Activated T-cell treated with anti-CD3 and anti-CD28 coated beads for 48 hours (primary cell): Measurements from ENCODE around the gene NEUROD4.
"Not testable (repeated sequence)": the region's sequence is repeated elsewhere in the genome, so short reads cannot be mapped to it uniquely, and the experiment has no call there.

ENCODE experiments used
- DNase-seq: peaks from one replicate; pipeline ENCODE4 v3.0.0-alpha.2; 2020; ENCODE audit warnings: low read depth

NEUROD4 gene, protein sequence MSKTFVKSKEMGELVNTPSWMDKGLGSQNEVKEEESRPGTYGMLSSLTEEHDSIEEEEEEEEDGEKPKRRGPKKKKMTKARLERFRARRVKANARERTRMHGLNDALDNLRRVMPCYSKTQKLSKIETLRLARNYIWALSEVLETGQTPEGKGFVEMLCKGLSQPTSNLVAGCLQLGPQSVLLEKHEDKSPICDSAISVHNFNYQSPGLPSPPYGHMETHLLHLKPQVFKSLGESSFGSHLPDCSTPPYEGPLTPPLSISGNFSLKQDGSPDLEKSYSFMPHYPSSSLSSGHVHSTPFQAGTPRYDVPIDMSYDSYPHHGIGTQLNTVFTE

DNA sequence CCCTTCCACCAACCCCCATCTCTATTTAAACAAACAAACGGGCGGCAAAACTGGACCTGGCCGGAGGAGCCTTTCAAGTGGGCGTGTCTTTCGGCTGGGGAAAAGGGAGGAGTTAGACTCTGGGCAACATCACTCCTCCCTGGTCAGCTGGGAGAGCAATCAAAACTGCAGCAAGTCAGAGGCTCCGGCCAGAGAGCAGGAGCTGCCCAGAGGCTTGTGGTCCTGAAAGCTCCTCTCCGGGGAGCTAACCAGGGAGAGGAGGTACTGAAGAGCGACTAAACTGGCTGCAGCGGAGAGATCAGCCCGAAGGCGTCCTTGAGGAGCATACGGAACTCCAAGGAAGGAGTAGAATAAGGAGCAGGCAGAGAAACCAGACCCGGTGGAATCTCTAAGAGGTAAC, at the start of gene NEUROD4:
Gene NEUROD4 (plus strand): TSS at position 191 of the 400 bp plus-strand sequence. CDS start 6,466 bp downstream, outside the sequence.
- DNase-seq, result peak; percentile 8

DNA sequence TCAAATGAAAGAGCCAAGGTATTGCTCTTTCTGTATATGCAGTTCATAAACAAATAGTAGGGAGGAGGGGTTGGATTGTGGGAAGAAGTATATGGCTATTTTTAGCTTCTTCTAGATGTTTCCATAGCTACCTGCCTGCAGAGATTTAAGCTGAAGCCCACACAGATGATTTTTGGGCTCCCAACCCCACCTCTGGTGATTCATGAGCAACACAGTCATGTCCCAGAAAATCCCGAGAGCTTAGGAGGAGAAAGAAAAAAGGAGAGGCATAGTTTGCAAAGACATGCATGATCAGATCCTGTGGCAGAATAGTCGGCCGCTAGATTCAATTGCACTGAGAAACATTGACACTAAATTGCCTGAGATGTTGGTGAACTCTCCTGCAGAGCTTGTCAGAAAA, 49.0 kb upstream of the NEUROD4 start:
- DNase-seq, result no peak

DNA sequence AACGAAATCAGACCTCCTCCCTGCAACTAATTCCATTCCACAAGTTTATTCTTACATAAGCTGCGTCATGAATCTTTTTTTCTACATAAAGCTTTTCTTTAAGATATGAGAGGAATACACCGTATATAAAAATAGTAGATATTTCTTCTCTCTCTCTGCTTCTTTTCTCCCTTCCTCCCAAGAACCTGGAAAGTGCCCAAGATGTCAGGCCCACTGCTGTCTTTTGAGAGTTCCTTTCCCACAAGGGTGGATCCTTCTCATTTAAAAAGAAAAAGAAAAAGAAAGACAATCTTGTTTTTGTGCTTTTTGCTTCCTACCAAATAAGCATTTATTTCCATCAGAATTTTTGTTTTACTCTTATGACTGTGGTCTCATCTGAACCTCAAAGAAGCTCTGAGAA, 46.2 kb upstream of the NEUROD4 start:
- DNase-seq, result no peak

DNA sequence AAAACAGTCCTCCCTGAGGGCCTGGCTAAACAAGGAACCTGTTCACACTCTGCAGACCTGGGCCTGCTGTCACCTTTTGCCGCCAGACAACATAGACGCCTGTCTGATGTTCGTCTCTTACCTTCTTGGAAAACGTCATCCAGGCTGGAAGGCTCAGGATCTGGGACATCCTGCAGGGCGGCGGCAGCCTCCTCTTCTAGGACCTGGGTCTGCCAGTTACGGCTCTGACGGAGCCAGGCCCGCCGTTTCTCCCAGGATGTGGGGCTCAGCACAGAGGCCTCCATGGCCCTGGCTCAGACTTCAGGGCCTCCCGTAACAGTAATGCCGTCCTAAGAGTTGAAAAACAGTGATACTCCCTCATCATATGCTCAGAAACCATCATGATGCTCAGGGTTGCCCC, 45.5 kb upstream of the NEUROD4 start:
- no peak for DNase-seq

DNA sequence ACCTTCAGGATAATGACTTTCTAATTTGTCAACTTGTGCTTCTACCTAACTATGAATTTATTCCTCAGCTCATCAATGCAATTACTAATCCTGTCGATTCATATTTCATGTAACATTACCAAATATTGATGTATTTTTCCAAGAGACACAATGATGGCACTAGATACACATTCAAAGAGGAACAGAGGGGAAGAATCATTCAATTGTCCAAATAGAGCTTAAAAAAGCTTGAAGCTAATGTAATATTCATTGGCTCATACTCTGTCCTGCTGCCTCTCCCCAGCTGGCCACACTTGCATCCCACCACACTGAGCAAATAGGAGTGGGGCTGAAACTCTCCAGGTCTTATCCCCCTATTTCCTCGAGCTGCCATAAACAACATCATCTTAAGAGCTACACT, 44.5 kb upstream of the NEUROD4 start:
- DNase-seq, result no peak

DNA sequence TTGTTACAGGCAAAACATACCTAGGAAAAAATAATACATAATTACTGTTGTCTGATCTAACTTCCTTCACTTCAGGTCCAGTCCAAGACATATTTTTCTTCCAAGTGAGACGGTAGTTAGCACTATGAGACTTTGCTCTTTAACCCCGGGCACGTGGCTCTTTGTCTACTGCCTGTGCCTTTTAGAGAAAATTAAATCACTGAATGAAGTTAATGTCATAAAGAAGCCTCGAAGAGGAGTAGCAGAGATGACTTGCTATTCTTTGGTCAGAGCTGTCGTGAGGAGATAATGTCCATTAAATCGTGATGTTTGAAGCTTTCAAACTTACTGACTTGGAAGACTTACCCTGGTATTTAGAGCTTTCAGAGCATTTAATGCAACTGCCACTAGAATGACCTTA, 43.9 kb upstream of the NEUROD4 start:
- DNase-seq, result no peak

DNA sequence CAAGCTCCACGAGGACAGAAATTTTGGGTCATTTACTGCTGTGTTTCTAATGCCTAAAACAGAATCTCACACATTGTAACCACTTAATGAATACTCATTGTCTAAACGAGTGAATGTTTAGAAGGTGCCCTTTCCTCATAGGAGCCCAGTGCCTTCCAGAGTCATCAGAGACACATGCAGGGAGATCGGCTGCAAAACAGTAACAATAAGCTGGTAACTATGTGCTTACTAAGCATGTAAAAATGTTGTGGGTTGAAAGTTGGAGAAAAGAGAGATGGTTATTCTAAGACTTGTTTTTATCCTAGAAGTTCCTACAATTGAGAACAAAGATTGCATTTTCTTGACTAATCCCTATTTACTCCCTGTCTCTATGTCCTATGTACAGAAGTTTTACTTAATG, 42.6 kb upstream of the NEUROD4 start:
- DNase-seq, result no peak

DNA sequence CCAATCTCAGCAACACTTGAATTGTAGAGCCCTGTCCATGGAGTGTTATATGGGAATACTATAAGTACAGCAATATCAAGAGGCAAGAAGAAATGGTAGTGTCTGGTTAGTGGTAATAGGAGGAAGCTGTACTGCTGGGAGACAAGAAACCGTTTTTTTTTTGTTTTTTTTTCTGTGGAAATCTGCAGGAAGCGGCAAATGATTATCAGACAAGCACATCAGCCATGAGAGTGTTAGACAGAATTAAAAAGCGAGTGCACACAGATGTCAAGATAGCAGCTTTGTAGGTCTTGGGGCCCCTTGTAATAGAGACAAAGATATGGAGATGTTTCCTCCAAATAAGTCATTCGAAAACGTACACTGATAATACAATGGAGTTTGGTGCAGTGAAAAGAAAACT, 41.9 kb upstream of the NEUROD4 start:
- no peak for DNase-seq

DNA sequence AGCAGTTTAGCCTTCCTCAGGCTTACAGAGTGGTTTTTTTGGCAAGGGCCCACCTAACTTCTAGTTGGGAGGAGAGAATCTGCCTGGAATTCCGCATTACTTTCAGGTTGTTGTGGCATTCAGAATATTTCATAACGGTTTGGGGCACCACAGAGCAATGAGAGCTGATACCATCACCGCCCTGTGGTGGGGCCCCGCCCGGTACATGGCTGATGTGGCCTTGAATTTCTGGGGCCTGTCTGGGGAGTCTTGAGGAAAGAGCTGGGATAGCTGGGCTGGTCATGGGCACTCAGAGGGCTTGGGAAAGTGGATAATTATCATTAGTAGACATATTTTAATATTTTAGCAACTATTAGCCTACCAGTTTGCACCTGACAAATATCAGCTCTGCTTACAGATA, 39.4 kb upstream of the NEUROD4 start:
- DNase-seq, result no peak

DNA sequence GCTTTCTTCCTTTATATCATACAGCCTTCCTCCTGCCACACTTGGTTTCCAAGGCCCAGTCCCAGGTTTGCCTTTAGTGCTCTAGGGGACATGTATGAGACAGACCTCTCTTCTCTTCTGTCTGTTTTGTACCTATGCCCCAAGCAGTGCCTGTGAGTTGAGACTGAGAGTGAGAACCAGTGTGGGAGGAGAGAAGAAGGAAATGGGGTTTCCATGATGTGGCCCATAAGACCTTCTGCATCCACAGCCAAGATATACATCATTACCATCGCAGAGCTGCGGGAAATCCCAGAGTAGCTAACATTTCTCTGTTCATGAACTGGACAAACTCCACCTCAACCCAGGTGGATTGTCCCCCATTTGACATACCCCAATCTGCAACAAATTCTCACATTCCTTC, 38.0 kb upstream of the NEUROD4 start:
- no peak for DNase-seq

DNA sequence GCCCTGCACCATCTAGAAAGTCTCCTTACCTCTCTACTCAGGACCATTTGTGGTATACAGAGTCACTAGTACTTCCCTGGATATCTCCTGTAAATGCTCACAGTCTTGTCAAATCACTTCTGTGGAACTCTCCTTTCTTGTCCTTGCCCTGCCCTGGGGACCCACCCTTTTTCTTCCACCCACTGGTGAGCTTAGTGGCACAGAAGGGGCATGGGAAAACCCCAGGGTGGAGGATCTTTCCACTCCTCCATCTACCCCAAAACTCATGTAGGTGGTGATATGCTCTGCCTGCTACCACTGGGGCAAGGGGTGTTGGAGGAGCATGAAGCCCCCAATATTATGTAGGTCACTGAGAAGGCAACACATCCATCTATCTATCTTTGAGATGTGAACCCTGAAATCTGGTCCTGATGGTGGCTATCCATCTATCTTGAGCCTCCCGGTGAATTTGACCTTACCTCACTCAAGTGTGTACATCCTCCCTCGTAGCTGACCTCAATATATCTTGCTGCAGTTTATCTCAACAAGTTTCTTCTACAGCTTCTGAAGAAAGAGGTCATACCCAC, 36.2 kb upstream of the NEUROD4 start:
- DNase-seq, result peak; percentile 16

DNA sequence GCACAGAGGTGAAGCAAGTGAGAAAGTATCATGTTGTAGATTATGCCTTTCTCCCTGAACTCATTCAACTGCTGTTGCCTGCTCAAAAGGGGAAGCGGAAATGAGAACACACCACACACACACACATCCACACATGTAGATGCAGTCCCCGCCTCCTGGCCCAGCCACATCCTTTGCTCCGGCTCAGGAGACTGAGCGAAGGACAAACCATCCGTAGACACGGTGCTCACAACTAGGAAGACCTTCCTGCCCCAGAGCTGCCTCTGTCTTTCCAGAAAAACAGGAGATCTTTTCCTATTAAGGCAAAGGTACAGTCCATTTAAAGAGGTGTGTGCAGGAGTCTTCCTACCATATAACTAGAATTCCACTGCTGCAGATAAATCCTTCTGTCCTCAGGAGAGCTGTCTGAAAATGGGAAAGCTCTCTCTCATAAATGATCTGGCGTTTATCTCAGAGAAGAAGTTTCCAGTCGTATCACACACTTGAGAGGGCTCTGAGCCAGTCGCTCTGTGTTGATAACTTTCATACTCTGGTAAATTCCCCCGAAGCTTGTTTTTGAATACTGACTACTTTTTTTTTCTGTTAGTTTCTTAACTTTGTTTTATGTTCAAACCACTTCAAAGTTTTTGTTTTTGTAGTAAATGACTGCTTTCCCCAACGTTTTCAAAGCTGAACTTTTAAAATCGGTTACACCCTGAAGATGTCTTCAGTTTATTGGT, 35.0 kb upstream of the NEUROD4 start, which contains the start of gene TESPA1:
Gene TESPA1 (minus strand): TSS at position 105 of the 719 bp plus-strand sequence. CDS start 10,200 bp downstream, outside the sequence.
- DNase-seq, result peak; percentile 75

DNA sequence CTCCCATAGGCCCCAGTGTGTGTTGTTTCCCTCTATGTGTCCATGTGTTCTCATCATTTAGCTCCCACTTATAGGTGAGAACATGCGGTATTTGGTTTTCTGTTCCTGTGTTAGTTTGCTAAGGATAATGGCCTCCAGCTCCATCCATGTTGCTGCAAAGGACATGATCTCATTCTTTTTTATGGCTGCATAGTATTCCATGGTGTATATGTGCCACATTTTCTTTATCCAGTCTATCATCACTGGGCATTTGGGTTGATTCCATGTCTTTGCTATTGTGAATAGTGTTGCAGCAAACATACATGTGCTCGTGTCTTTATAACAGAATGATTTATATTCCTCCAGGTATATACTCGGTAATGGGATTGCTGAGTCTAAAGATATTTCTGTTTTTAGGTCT, 33.0 kb upstream of the NEUROD4 start:
- not testable (repeated sequence) for DNase-seq

DNA sequence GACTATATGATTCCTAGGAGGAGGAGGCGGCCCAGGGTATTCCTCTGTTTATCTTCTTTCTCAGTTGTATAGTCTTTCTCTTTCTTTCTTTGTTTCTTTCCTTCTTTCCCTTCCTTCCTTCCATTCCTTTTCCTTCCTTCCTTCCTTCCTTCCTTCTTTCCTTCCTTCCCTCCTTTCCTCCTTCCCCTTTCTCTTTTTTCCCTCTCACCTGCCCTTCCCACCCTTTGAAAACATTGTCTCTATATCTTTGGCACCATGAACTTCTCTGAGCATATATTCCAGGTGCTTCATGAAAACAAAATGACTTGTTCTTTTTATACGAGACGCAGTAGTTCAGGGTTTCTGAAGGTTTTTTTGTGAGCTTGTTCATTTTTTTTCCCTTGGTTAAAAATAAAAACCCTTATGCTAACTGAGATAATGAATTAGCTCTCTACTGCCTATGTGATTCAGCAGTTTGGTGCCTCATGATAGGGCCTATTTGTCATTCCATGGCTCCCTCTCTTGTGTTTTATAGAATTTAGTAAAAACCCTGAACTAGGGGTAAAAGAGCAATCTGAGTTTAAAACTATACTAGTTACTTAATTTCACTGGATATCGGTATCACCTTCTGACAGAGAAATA, 32.1 kb upstream of the NEUROD4 start:
- no peak for DNase-seq

DNA sequence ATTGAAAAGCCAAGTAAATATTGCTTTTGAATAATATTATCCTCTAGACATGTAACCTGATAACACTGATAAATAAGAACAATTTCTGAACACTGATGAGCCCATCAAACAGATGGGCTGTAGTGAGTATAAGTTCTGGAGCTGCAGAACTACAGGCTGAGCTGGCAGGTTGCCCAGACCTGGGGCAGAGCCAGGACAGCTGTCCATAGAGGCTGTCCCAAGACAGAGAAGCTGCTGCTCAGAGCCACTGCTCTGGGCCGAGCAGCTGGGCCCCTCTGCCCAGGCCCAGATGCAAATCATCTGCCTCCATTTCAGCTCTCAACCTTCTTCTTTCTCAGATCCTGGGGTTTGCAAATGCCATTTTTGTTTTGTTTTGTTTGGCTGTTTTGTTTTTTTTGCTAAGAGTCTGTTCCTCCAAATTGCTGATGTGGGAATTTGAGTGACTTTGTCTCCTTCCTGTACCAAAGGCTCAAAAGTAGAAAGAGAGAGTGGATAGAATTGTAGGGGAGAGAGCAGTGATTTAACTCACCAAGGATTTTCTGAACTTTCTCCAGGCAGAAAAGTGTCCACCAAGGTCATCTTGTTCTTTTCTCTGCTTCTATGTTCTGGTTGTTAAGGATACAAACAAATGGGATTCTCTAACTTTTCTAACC, 31.2 kb upstream of the NEUROD4 start:
- DNase-seq, result no peak

DNA sequence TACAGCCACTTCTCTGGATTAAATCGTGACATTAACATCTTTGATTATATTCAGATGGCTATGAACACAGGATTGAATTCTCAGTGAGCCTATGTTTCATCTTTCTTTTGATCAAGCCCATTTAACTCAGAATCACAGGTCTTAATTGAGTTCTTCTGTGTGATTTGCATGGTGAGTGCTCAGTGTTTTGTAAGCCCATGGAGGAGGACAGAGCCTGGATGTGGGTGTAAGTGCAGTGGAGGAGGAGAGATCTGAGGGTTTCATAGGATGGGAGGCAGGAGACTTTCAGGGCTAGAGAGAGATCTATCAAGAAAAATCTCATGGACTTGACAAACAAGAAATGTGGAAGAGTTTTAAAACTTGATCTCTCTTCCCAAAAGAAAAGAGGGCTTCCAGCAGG, 29.9 kb upstream of the NEUROD4 start:
- DNase-seq, result no peak

DNA sequence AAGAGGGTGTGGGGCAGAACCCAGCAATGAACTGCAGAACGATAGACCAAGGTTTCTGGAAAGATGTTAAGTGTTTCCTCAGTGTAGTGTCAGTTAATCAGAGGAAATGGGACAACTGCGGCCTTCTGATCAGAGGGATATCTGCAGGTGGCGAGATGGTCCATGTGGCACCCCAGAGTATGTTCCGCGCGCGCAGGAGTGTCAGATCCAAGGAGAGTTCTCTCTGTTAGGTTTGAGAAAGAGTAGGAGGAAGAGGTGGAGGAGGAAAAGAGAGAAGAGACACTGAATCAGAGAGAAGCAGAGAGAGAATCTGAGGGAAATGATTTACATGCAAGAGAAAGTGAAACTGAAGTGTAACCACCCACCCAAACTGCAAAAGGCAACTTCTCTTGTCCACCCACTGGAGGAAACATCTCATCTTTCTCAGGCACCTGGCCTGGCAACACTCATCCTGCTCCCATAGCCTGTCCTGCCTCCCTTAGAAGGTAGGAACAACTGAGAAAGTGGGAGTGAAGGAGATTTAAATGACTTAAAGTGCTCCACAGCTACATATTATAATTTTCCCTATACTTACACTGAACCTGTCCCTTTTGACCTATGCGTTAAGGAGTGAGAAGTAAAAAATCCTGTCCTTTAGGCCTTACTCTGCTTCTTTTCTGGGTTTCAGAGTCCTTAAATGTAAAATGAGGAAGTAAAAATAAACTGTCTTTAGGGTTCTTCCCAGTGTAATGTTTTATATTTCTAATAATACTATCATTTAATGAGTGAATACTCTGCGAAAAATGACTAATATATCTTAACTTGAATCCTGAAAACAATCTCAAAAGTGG, 28.4 kb upstream of the NEUROD4 start:
- DNase-seq, result peak; percentile 26

DNA sequence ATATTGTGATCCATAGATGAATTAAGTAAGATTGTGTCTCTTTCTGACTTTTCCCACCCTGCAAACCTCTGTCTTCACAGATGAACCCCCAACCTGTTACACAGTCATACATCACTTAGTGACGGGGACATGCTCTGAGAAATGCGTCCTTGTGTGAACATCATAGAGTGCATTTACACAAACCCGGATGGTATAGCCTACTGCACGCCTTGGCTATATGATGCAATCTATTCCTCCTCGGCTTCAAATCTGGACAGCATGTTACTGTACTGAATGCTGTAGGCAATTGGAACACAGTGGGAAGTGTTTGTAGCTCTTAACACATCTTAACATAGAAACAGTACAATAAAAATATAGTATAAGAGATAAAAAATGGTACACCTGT, 27.8 kb upstream of the NEUROD4 start:
- DNase-seq, result no peak

DNA sequence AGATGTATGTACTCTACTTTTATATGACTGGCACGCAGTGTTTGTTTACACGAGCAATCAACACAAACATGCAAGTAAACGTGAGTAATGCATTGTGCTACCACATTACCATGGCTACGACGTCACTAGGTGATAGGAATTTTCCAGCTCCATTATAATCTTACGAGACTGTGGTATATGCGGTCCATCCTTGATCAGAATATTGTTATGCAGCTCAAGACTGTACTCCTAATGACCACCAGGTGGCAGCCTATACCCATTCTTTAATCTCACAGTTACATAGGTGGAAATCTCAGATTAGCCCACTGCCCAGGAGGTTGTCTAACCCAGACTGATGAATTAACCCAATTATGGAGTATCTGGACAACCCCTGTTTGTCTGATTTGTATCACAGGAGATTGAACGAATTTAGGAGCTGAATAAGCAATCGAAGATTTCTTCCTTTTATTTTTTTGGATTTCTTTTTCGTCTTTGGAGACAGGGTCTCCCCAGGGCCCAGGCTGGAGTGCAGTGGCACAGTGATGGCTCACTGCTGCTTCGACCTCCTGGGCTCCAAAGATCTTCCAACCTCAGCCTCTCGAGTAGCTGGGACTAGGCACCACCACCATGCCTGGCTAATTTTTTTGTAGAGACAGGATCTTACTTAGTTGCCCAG, 26.5 kb upstream of the NEUROD4 start:
- peak; percentile 19 for DNase-seq

DNA sequence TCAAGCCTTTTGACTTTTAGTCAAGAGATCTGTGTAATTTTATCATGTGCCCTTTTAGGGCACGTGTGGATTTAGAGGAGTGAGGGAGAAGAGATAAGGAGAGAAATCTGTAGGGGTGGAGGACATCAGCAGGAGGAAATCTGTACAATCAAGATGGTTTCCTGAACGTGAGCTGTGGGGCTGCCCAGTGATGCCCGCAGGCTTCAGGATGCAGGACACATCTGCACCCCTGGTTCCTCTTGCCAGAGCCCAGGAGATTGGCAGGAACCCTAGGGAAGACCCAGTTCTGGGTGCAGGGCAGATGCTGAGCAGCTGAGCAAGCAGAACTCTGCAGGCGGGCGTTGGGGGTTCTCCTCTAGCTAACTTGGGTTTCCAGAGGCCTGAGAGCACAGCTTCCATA, 23.6 kb upstream of the NEUROD4 start:
- DNase-seq, result no peak
